ENCODE measurements around the gene ZNF784.

- TF ChIP-seq CTCF (IDR thresholded peaks at IDR 0.05) (no peak), POLR2A (IDR thresholded peaks at IDR 0.05) (no peak)
Observed at GRCh38 chr19:55590617-55591016, 33.7 kb downstream of the ZNF784 start.
